Trophoblast cell (in vitro differentiated cells and primary cell): ENCODE results near the gene UHRF1.
A peak's percentile ranks its signal among the peaks of the same experiment; 100 is the strongest.

Experiments used
- DNase-seq, 2 donors: peaks; one replicate each; pipeline ENCODE4 v3.0.0-alpha.2; 2016
- H2AFZ ChIP-seq: 2 replicates; pipeline ENCODE4 v1.6.1; 2013; ENCODE audit warnings: low read length, moderate library complexity, mild to moderate bottlenecking; ENCODE audit not compliant: insufficient read depth, poor library complexity
- H2AK5ac ChIP-seq: 2 replicates; pipeline ENCODE4 v1.6.1; 2013; ENCODE audit warnings: mild to moderate bottlenecking, low read length
- H2BK120ac ChIP-seq: 2 replicates; pipeline ENCODE4 v1.6.1; 2013; ENCODE audit warnings: low read length, mild to moderate bottlenecking, moderate library complexity; ENCODE audit not compliant: insufficient read depth, poor library complexity
- H2BK12ac ChIP-seq: 2 replicates; pipeline ENCODE4 v1.6.1; 2013; ENCODE audit warnings: mild to moderate bottlenecking, low read length, moderate library complexity
- H2BK5ac ChIP-seq: 2 replicates; pipeline ENCODE4 v1.6.1; 2013; ENCODE audit warnings: low read length, low read depth, moderate library complexity, mild to moderate bottlenecking; ENCODE audit not compliant: poor library complexity
- H3K14ac ChIP-seq: 2 replicates; pipeline ENCODE4 v1.6.1; 2013; ENCODE audit warnings: mild to moderate bottlenecking, low read length
- H3K18ac ChIP-seq: 2 replicates; pipeline ENCODE4 v1.6.1; 2013; ENCODE audit warnings: mild to moderate bottlenecking, low read length
- H3K23ac ChIP-seq: 2 replicates; pipeline ENCODE4 v1.6.1; 2013; ENCODE audit warnings: low read length
- H3K27ac ChIP-seq: 2 replicates; pipeline ENCODE4 v1.5.1; 2013; ENCODE audit warnings: low read depth, mild to moderate bottlenecking, inconsistent platforms, low read length, moderate library complexity
- H3K27me3 ChIP-seq: 2 replicates; pipeline ENCODE4 v1.6.1; 2013; ENCODE audit warnings: inconsistent platforms, mild to moderate bottlenecking, low read length, moderate library complexity; ENCODE audit not compliant: insufficient read depth
- H3K36me3 ChIP-seq, 2 experiments: 1 replicate in 1 of 2; 2 replicates in 1 of 2; pipeline ENCODE4 v1.6.1; 2013; ENCODE audit warnings: low read length in 2 of 2, mild to moderate bottlenecking in 2 of 2, moderate library complexity in 1 of 2; ENCODE audit not compliant: insufficient read depth in 2 of 2, control insufficient read depth in 1 of 2
- H3K4ac ChIP-seq: 2 replicates; pipeline ENCODE4 v1.6.1; 2013; ENCODE audit warnings: low read depth, mild to moderate bottlenecking, low read length, moderate library complexity
- H3K4me1 ChIP-seq, 2 experiments: 1 replicate in 1 of 2; 2 replicates in 1 of 2; pipeline ENCODE4 v1.6.1; 2013; ENCODE audit warnings: low read length in 2 of 2, mild to moderate bottlenecking in 2 of 2, moderate library complexity in 1 of 2; ENCODE audit not compliant: insufficient read depth in 2 of 2, control insufficient read depth in 1 of 2
- H3K4me2 ChIP-seq: 2 replicates; pipeline ENCODE4 v1.6.1; 2013; ENCODE audit warnings: inconsistent platforms, mild to moderate bottlenecking, low read length, moderate library complexity
- H3K4me3 ChIP-seq: 2 replicates; pipeline ENCODE4 v1.5.1; 2013; ENCODE audit warnings: mild to moderate bottlenecking, low read depth, low read length, inconsistent platforms
- H3K79me1 ChIP-seq: one replicate; pipeline ENCODE4 v1.6.1; 2013; ENCODE audit warnings: low read length
- H3K79me2 ChIP-seq: 2 replicates; pipeline ENCODE4 v1.6.1; 2013; ENCODE audit warnings: low read length, mild to moderate bottlenecking; ENCODE audit not compliant: control insufficient read depth, insufficient read depth, poor library complexity
- H3K9ac ChIP-seq: 2 replicates; pipeline ENCODE4 v1.6.1; 2013; ENCODE audit warnings: mild to moderate bottlenecking, low read length
- H3K9me3 ChIP-seq: 2 replicates; pipeline ENCODE4 v1.6.1; 2013; ENCODE audit warnings: low read depth, mild to moderate bottlenecking, control low read depth, inconsistent platforms, low read length; ENCODE audit not compliant: insufficient read depth
- H4K12ac ChIP-seq: 2 replicates; pipeline ENCODE4 v1.6.1; 2013; ENCODE audit warnings: low read depth, mild to moderate bottlenecking, low read length, moderate library complexity
- H4K8ac ChIP-seq: 2 replicates; pipeline ENCODE4 v1.6.1; 2013; ENCODE audit warnings: low read depth, mild to moderate bottlenecking, low read length, moderate library complexity
- H4K91ac ChIP-seq: one replicate; pipeline ENCODE4 v1.6.1; 2013; ENCODE audit warnings: low read depth, mild to moderate bottlenecking, low read length, moderate library complexity
- WGBS: extraction: QIAGEN DNeasy Blood & Tissue Kit; methylation state at CpG from one replicate; pipeline ENCODE4 v1.1.7; 2013; ENCODE audit warnings: missing lambda C conversion rate; ENCODE audit not compliant: insufficient read length, insufficient coverage; ENCODE audit errors: extremely low coverage; 5-methylcytosine and 5-hydroxymethylcytosine counted together

The UHRF1 gene

DNA sequence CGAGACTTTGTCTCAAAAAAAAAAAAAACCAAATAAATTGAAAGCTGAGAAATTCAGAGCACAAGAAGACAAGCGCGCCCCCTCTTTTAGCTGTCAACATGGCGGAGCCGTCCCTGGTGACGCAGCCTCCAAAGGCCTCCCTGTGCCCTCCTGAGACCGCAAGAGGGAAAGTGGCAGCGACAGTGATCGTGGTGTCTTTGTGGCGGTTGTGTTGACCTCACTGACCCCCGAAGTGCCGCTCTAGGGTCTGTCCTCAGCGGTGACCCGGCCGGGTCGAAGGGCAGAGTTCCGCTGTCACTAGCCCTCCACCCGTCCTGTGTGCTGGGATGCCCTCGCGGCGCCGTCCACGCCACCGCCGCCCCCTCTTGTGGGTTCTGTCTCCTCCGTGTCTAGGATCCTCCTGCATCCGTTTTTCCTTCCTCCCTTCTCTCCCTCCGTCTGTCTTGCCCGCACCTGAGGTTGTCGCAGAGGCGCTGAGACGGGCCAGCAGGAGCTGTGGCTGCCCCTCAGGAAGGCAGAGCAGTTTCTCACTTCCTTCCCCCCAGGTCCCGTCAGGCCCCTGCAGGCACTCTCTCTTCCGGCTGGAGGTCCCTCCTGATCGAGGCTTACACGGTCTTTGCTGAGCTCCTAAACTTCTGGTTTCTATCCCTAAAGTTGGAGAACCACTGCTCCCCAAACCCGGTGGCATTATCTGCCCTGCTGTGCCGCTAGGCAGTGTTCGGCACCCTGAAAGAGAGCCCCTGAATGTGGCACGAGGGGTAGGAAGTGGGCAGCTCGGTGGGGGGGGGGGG is 7.2 kb downstream of the UHRF1 start:
- WGBS = no CpG with 5 or more reads among the region's 41 CpGs
- H3K4me1 ChIP-seq = peaks cover 14% of the 10 kb centered on the region in 2 experiments

DNA sequence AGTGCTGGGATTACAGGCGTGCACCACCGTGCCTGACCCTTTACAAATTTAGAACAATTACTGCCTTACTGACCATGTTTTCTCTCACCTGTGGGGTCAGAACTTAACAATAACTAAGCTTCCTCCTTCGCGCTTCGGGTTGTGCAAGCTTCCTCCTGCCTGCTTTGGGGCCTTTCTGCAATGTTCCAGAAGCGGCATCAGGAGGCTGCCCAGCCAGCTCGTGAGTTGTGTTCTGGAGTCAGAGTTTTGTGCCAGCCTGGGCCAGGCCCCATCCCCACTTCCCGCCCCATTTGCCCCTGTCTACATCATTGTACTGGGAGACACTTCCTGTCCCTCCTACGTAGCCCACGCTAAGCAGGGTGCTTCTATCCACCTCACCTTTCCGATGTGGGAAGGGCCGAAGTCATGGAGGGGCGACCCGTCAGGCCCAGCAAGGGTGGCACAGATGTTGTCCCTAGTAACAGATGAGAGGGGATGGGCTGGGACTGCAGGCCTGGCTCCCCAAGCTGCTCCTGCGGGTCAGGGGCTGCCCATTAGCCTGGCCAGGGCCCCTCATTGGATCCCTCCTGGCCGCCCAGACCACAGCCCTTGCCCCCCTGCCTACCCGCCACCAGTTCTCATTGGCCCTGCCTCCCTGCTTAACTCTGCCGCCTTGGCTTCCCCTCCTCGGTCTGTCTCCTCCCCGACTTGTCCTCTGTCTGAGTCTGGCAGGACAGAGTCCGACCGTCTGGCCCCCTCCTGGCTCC is 13.4 kb downstream of the UHRF1 start:
- Histone ChIP-seq H3K14ac (no peak overlapping the region), H3K36me3 (peaks cover 8 to 18% of the 10 kb centered on the region in 2 experiments), H3K4me1 (peaks cover 3 to 10% of the 10 kb centered on the region in 2 experiments), H3K27ac (peak overlapping the region; percentile 20), H3K27me3 (no peaks in the 10 kb centered on the region), H3K4me2 (no peak overlapping the region), H3K79me1 (no peaks in the 10 kb centered on the region), H3K4me3 (no peak overlapping the region), H2BK120ac (no peak overlapping the region), H3K23ac (no peak overlapping the region), H3K9ac (no peak overlapping the region), H3K9me3 (no peaks in the 10 kb centered on the region), H4K12ac (no peak overlapping the region), H2BK5ac (no peak overlapping the region), H4K8ac (peak overlapping the region; percentile 26), H2BK12ac (no peak overlapping the region), H3K79me2 (no peaks in the 10 kb centered on the region), H3K4ac (peak overlapping the region; percentile 14), H4K91ac (peak overlapping the region; percentile 13), H3K18ac (no peak overlapping the region), H2AFZ (no peak overlapping the region), H2AK5ac (peak overlapping the region; percentile 24)
- no peak for DNase-seq
- WGBS = no CpG with 5 or more reads among the region's 22 CpGs

More for the DNA sequence above, 7.2 kb downstream of the UHRF1 start:
- Histone ChIP-seq H3K27me3 (no peaks in the 10 kb centered on the region), H3K79me1 (peaks cover 1% of the 10 kb centered on the region), H2AFZ (no peak overlapping the region), H3K4me3 (no peak overlapping the region), H2BK120ac (peak overlapping the region; percentile 10), H3K23ac (no peak overlapping the region), H2BK5ac (no peak overlapping the region), H2BK12ac (peak overlapping the region; percentile 0), H4K12ac (no peak overlapping the region), H3K4me2 (no peak overlapping the region), H3K79me2 (no peaks in the 10 kb centered on the region), H4K91ac (peak overlapping the region; percentile 28), H3K36me3 (peaks cover 22 to 29% of the 10 kb centered on the region in 2 experiments), H2AK5ac (peak overlapping the region; percentile 20), H3K18ac (peak overlapping the region; percentile 38), H3K27ac (no peak overlapping the region), H3K9me3 (peaks cover 3% of the 10 kb centered on the region), H3K4ac (peak overlapping the region; percentile 15), H4K8ac (no peak overlapping the region), H3K9ac (no peak overlapping the region), H3K14ac (no peak overlapping the region)
- no peak for DNase-seq

GRCh38 chr19:4923276-4923747 is 14.0 kb downstream of the UHRF1 start:
- Histone ChIP-seq H2BK120ac (no peak overlapping the region), H3K4me2 (no peak overlapping the region), H3K79me2 (no peaks in the 10 kb centered on the region), H4K91ac (no peak overlapping the region), H2AFZ (no peak overlapping the region), H4K12ac (no peak overlapping the region), H3K4me1 (peaks cover 3 to 10% of the 10 kb centered on the region in 2 experiments), H2BK5ac (no peak overlapping the region), H3K14ac (no peak overlapping the region), H3K27ac (no peak overlapping the region), H3K23ac (no peak overlapping the region), H3K9me3 (no peaks in the 10 kb centered on the region), H4K8ac (no peak overlapping the region), H3K79me1 (no peaks in the 10 kb centered on the region), H3K4me3 (no peak overlapping the region), H3K27me3 (no peaks in the 10 kb centered on the region), H3K4ac (peak overlapping the region; percentile 3), H3K18ac (no peak overlapping the region), H3K36me3 (peaks cover 8 to 18% of the 10 kb centered on the region in 2 experiments), H3K9ac (no peak overlapping the region), H2BK12ac (no peak overlapping the region), H2AK5ac (no peak overlapping the region)
- WGBS = no CpG with 5 or more reads among the region's 21 CpGs
- DNase-seq = no peak

DNA sequence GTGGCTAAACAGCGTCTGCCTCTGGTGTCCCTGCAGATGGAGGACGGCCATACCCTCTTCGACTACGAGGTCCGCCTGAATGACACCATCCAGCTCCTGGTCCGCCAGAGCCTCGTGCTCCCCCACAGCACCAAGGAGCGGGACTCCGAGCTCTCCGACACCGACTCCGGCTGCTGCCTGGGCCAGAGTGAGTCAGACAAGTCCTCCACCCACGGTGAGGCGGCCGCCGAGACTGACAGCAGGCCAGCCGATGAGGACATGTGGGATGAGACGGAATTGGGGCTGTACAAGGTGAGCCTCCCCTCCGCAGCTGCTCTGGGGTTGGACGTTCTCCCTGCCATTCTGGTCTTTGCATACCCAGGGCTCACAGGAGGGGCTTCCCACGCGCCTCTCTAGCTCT is 19.9 kb downstream of the UHRF1 start:
- no peak overlapping the region for H4K12ac ChIP-seq
- no CpG with 5 or more reads among the region's 22 CpGs for WGBS
- H3K9me3 ChIP-seq = peaks cover 1% of the 10 kb centered on the region

More for the DNA sequence above, 19.9 kb downstream of the UHRF1 start:
- no peak overlapping the region for H3K18ac ChIP-seq
- no peak overlapping the region for H2AFZ ChIP-seq
- H3K79me2 ChIP-seq = no peaks in the 10 kb centered on the region
- no peak overlapping the region for H4K8ac ChIP-seq
- H4K91ac ChIP-seq = no peak overlapping the region
- H3K4me3 ChIP-seq = no peak overlapping the region
- no peak for DNase-seq
- no peak overlapping the region for H2AK5ac ChIP-seq
- no peak overlapping the region for H2BK120ac ChIP-seq
- no peaks in the 10 kb centered on the region for H3K4me1 ChIP-seq
- no peak overlapping the region for H3K14ac ChIP-seq
- H3K27ac ChIP-seq = no peak overlapping the region
- no peaks in the 10 kb centered on the region for H3K27me3 ChIP-seq
- H3K4ac ChIP-seq = no peak overlapping the region
- no peak overlapping the region for H3K23ac ChIP-seq
- H3K36me3 ChIP-seq = peaks cover 35 to 37% of the 10 kb centered on the region in 2 experiments
- H2BK12ac ChIP-seq = no peak overlapping the region
- H3K9ac ChIP-seq = no peak overlapping the region
- no peak overlapping the region for H3K4me2 ChIP-seq
- no peak overlapping the region for H2BK5ac ChIP-seq
- no peaks in the 10 kb centered on the region for H3K79me1 ChIP-seq
